ENCODE measurements around the gene ZFYVE28. TPM values are rescaled to one million over a fixed set of nuclear protein-coding genes. Genes with fewer than 3 reads are reported as not detected.

The ZFYVE28 gene
- total RNA-seq, 3 donors from 2014 or later (not counting 1 experiment from before 2014, with no cell fraction given): 85.4 to 107 (median 104) TPM

GRCh38 chr4:2288051-2288541, 130.3 kb downstream of the ZFYVE28 start:
- Mint-ChIP-seq H3K4me1 (peaks cover 11 to 30% of the 10 kb centered on the region in 2 donors), H3K27me3 (ENCODE audit: low read depth in 2 of 2) (no peaks in the 10 kb centered on the region), H3K36me3 (no peaks in the 10 kb centered on the region), H3K9me3 (no peaks in the 10 kb centered on the region), H3K4me3 (no peak overlapping the region), H3K27ac (peak overlapping the region in 1 of 2 donors; percentile 58)
- Histone ChIP-seq H3K4me1 (ENCODE audit: control insufficient read depth, insufficient read depth, low read length) (peaks cover 40% of the 10 kb centered on the region), H3K9me3 (ENCODE audit: control insufficient read depth, insufficient read depth, low read length) (no peaks in the 10 kb centered on the region), H3K27ac (ENCODE audit: low read length) (no peak overlapping the region), H3K27me3 (ENCODE audit: control insufficient read depth, insufficient read depth, low read length) (no peaks in the 10 kb centered on the region), H3K4me3 (ENCODE audit: low read length) (no peak overlapping the region), H3K36me3 (ENCODE audit: control insufficient read depth, insufficient read depth, low read length) (no peaks in the 10 kb centered on the region)
- no peak for DNase-seq
- intact Hi-C loops (cut with micrococcal nuclease): no loop called here
- WGBS (ENCODE audit: insufficient coverage): 92% methylated on average over 10 of the region's 10 CpGs
- no peak for ATAC-seq
- no peak for TF ChIP-seq CTCF (IDR thresholded peaks at IDR 0.05)

GRCh38 chr4:2287594-2287915, 130.9 kb downstream of the ZFYVE28 start:
- peaks cover 16 to 36% of the 10 kb centered on the region in 2 donors for H3K4me1 Mint-ChIP-seq
- H3K27me3 ChIP-seq (ENCODE audit: control insufficient read depth, insufficient read depth, low read length): no peaks in the 10 kb centered on the region
- H3K27me3 Mint-ChIP-seq (ENCODE audit: low read depth in 2 of 2): no peaks in the 10 kb centered on the region
- H3K9me3 ChIP-seq (ENCODE audit: control insufficient read depth, insufficient read depth, low read length): no peaks in the 10 kb centered on the region
- 98% methylated on average over 9 of the region's 9 CpGs for WGBS (ENCODE audit: insufficient coverage)
- TF ChIP-seq CTCF (IDR thresholded peaks at IDR 0.05): no peak
- H3K4me3 Mint-ChIP-seq: no peak overlapping the region
- peak overlapping the region in 1 of 2 donors; percentile 58 for H3K27ac Mint-ChIP-seq
- H3K27ac ChIP-seq (ENCODE audit: low read length): no peak overlapping the region
- intact Hi-C loops (cut with micrococcal nuclease): no loop called here
- DNase-seq (no peak), ATAC-seq (no peak)
- H3K9me3 Mint-ChIP-seq: no peaks in the 10 kb centered on the region
- no peak overlapping the region for H3K4me3 ChIP-seq (ENCODE audit: low read length)
- no peaks in the 10 kb centered on the region for H3K36me3 ChIP-seq (ENCODE audit: control insufficient read depth, insufficient read depth, low read length)
- H3K36me3 Mint-ChIP-seq: no peaks in the 10 kb centered on the region
- H3K4me1 ChIP-seq (ENCODE audit: control insufficient read depth, insufficient read depth, low read length): peaks cover 45% of the 10 kb centered on the region

GRCh38 chr4:2286904-2287593, 131.4 kb downstream of the ZFYVE28 start:
- Mint-ChIP-seq H3K9me3 (no peaks in the 10 kb centered on the region), H3K27me3 (ENCODE audit: low read depth in 2 of 2) (no peaks in the 10 kb centered on the region), H3K4me1 (peaks cover 21 to 41% of the 10 kb centered on the region in 2 donors), H3K4me3 (no peak overlapping the region), H3K27ac (peak overlapping the region in 1 of 2 donors; percentile 58), H3K36me3 (no peaks in the 10 kb centered on the region)
- no peak for TF ChIP-seq CTCF (IDR thresholded peaks at IDR 0.05)
- intact Hi-C loops (cut with micrococcal nuclease): no loop called here
- Histone ChIP-seq H3K36me3 (ENCODE audit: control insufficient read depth, insufficient read depth, low read length) (no peaks in the 10 kb centered on the region), H3K27me3 (ENCODE audit: control insufficient read depth, insufficient read depth, low read length) (no peaks in the 10 kb centered on the region), H3K27ac (ENCODE audit: low read length) (no peak overlapping the region), H3K4me3 (ENCODE audit: low read length) (no peak overlapping the region), H3K9me3 (ENCODE audit: control insufficient read depth, insufficient read depth, low read length) (no peaks in the 10 kb centered on the region), H3K4me1 (ENCODE audit: control insufficient read depth, insufficient read depth, low read length) (peaks cover 48% of the 10 kb centered on the region)
- DNase-seq: no peak
- WGBS (ENCODE audit: insufficient coverage): 88% methylated on average over 19 of the region's 19 CpGs
- ATAC-seq: no peak

Measured in natural killer cell (primary cell).